ENCODE data around the gene KRT6A. TPM values are rescaled to one million over a fixed set of nuclear protein-coding genes. Genes with fewer than 3 reads are reported as not detected.

Gene KRT6A
- 0.64 to 0.95 TPM (median 0.94 TPM) in 5 replicates for total RNA-seq (2022; extraction: Qiagen RNA extraction; ENCODE audit: low read depth)

GRCh38 chr12:52493172-52493571 lies at the start of gene KRT6A:
TSS of gene KRT6A (minus strand) at chr12:52493257. CDS start at chr12:52493188, 69 bp downstream.

DNA sequence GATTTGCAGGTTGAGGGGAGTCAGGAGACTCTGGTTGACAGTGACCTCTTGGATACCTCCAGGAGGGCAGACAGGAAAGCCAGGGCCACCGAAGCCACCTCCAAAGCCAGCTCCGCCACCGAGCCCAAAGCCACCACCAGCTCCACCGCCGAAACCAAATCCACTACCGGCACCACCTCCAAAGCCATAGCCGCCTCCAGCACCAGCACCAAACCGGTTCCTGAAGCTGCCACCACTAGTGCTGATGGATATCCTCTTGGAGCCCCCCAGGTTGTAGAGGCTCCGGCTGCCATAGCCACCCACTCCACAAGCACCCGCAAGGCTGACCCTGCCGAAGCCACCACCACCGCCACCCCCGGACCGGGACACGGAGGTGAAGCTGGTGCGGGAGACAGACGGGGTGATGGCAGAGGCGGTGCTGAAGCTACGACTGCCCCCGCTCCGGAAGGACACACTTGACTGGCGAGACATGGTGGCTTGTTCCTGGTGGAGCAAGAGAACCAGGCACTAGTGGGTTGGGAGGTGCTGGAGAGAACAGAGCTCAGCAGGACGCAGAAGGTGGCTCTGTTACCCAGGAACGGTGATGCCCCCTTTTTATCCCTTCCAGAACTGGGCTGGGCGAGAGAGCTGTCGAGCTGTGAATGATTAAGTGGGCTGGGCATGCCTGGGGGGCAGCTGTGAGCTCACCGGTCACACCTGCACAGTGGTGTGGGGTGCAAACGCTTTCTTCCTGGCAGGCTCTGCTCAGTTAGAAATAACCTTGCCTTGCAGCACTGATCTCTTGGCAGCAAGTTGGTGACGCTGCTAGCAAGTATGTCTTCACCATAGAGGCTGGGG lies 27.0 kb upstream of the KRT6A start, which contains the start of gene KRT5:
TSS of gene KRT5 (minus strand) at position 569 of the 837 bp plus-strand sequence. CDS start at position 471, 98 bp downstream.

GRCh38 chr12:52473768-52474167 lies 19.3 kb downstream of the KRT6A start, which contains the start of gene KRT6C:
TSS of gene KRT6C (minus strand) at chr12:52473805. CDS start at chr12:52473737, 68 bp downstream.

GRCh38 chr12:52452101-52452500 lies 41.0 kb downstream of the KRT6A start, which contains the start of gene KRT6B:
TSS of gene KRT6B (minus strand) at chr12:52452146. CDS start at chr12:52452078, 68 bp downstream.

Other genes with a start within 250 kb of the KRT6A start
- gene KRT86, start 218.6 kb downstream of the KRT6A start, total RNA-seq (2022; extraction: Qiagen RNA extraction; ENCODE audit: low read depth) = 20.5 to 62.5 TPM (median 45.1 TPM) in 5 replicates
- gene KRT81, start 201.7 kb downstream of the KRT6A start, total RNA-seq (2022; extraction: Qiagen RNA extraction; ENCODE audit: low read depth) = 2,796 to 3,933 TPM (median 3,447 TPM) in 5 replicates
- 2.5 to 6.9 TPM (median 5.9 TPM) in 5 replicates for gene KRT83, start 171.9 kb downstream of the KRT6A start, total RNA-seq (2022; extraction: Qiagen RNA extraction; ENCODE audit: low read depth)
- 0.12 TPM in 1 of 5 replicates, not detected in the others for gene KRT85, start 125.8 kb downstream of the KRT6A start, total RNA-seq (2022; extraction: Qiagen RNA extraction; ENCODE audit: low read depth)
- gene KRT84, start 107.6 kb downstream of the KRT6A start, total RNA-seq (2022; extraction: Qiagen RNA extraction; ENCODE audit: low read depth) = not detected in 5 replicates
- not detected in 5 replicates for gene KRT82, start 86.9 kb downstream of the KRT6A start, total RNA-seq (2022; extraction: Qiagen RNA extraction; ENCODE audit: low read depth)
- gene KRT75, start 58.9 kb downstream of the KRT6A start, total RNA-seq (2022; extraction: Qiagen RNA extraction; ENCODE audit: low read depth) = 0.11 to 0.35 TPM (median 0.24 TPM) in 5 replicates
- gene KRT6B, start 41.1 kb downstream of the KRT6A start, total RNA-seq (2022; extraction: Qiagen RNA extraction; ENCODE audit: low read depth) = not detected in 5 replicates
- gene KRT6C, start 19.5 kb downstream of the KRT6A start, total RNA-seq (2022; extraction: Qiagen RNA extraction; ENCODE audit: low read depth) = not detected in 5 replicates
- 0.54 to 0.61 TPM in 2 of 5 replicates, not detected in the others for gene KRT5, start 27.1 kb upstream of the KRT6A start, total RNA-seq (2022; extraction: Qiagen RNA extraction; ENCODE audit: low read depth)
- not detected in 5 replicates for gene KRT71, start 59.9 kb upstream of the KRT6A start, total RNA-seq (2022; extraction: Qiagen RNA extraction; ENCODE audit: low read depth)
- not detected in 5 replicates for gene KRT74, start 80.6 kb upstream of the KRT6A start, total RNA-seq (2022; extraction: Qiagen RNA extraction; ENCODE audit: low read depth)
- not detected in 5 replicates for gene KRT72, start 108.2 kb upstream of the KRT6A start, total RNA-seq (2022; extraction: Qiagen RNA extraction; ENCODE audit: low read depth)
- gene KRT73, start 125.3 kb upstream of the KRT6A start, total RNA-seq (2022; extraction: Qiagen RNA extraction; ENCODE audit: low read depth) = not detected in 5 replicates
- 0.05 TPM in 1 of 5 replicates, not detected in the others for gene KRT2, start 159.0 kb upstream of the KRT6A start, total RNA-seq (2022; extraction: Qiagen RNA extraction; ENCODE audit: low read depth)
- gene KRT1, start 187.2 kb upstream of the KRT6A start, total RNA-seq (2022; extraction: Qiagen RNA extraction; ENCODE audit: low read depth) = not detected in 5 replicates
- not detected in 5 replicates for gene KRT77, start 210.3 kb upstream of the KRT6A start, total RNA-seq (2022; extraction: Qiagen RNA extraction; ENCODE audit: low read depth)

All from A549 treated with RU486 at 1 μM for 4 hours (cell line).